ENCODE data around the gene PCDHGB4.
"Not testable (repeated sequence)": the region's sequence is repeated elsewhere in the genome, so short reads cannot be mapped to it uniquely, and the experiment has no call there.

Gene PCDHGB4

DNA sequence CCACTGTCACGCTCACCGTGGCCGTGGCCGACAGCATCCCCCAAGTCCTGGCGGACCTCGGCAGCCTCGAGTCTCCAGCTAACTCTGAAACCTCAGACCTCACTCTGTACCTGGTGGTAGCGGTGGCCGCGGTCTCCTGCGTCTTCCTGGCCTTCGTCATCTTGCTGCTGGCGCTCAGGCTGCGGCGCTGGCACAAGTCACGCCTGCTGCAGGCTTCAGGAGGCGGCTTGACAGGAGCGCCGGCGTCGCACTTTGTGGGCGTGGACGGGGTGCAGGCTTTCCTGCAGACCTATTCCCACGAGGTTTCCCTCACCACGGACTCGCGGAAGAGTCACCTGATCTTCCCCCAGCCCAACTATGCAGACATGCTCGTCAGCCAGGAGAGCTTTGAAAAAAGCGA is 45.2 kb downstream of the PCDHGB4 start:
- DNase-seq = not testable (repeated sequence)

DNA sequence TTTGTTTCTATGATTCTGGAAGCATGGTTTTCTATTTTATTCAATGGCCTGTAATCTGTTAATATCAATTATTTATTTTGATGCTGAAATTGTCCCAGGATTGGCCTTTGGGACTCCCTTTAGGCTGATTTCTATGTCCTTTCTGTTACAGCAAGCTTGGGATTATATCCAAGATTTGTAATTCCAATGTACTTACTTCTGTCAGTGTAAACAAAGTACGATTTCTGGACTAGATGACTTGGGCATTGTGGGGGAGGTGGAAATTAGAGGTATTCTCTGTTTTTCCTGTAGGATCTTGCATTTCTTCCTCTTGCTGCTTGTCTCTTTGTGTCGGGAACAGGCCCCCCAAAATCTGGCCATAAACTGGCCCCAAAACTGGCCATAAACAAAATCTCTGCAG is 46.5 kb downstream of the PCDHGB4 start:
- DNase-seq = no peak

DNA sequence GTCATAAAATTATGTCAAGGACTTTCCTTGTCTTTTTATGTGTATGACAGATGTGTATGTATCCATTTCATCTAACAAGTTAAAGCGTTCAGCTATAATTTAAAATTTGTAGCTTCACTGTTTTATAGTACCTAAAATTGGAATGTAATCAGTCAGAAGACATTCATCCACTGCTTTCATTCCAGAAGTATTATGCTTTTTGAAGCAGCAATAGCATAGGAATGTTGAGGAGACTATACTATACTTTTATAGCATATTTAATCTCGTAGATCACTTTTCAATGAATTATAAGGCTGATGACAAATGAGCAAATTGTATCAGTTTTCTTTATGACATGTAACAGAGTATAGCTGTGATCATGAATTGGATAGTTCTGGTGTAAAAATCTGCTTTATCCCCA is 49.7 kb downstream of the PCDHGB4 start:
- DNase-seq = no peak

DNA sequence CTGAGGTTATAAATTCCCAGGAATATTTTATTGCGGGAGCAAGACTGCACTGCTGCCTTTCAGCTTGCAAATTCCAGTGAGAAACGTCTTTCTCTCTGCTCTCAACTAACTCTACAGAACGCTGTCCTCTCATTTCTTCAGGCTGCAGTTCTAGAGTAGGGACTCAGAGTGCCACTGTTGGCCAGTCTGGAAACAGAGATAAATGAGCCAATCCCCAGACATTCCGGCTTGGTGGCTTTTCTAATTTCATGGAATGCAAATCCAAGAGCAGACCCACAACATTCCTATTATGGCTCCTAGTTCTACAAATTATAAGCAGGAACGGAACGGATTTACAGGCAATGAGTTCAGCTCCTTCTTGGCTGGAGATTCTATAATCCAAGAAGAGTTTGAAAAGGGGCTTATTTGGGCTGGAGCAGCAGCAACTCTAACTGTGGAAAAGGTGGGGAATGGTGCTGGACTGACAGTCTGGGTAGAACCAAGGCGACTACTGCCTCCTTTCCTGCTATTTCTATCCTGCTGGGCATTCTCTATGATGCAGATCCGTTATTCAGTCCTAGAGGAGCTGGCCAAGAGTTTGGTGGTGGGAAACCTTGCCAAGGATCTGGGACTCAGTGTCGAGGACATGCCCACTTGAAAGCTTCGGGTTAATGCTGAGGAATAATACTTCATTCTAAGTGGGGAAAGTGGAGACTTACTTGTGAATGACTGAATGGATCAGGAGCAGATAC is 52.1 kb downstream of the PCDHGB4 start:
- no peak for DNase-seq
